Activated CD4-positive, alpha-beta T cell treated with anti-CD3 and anti-CD28 coated beads, Interleukin-2, amount 50 U/mL, for 48 hours (primary cell): ENCODE measurements around the gene CFP.

Experiments
- DNase-seq, 2 experiments: peaks; one replicate each; pipeline ENCODE4 v3.0.0-alpha.2; 2020

CFP gene

DNA sequence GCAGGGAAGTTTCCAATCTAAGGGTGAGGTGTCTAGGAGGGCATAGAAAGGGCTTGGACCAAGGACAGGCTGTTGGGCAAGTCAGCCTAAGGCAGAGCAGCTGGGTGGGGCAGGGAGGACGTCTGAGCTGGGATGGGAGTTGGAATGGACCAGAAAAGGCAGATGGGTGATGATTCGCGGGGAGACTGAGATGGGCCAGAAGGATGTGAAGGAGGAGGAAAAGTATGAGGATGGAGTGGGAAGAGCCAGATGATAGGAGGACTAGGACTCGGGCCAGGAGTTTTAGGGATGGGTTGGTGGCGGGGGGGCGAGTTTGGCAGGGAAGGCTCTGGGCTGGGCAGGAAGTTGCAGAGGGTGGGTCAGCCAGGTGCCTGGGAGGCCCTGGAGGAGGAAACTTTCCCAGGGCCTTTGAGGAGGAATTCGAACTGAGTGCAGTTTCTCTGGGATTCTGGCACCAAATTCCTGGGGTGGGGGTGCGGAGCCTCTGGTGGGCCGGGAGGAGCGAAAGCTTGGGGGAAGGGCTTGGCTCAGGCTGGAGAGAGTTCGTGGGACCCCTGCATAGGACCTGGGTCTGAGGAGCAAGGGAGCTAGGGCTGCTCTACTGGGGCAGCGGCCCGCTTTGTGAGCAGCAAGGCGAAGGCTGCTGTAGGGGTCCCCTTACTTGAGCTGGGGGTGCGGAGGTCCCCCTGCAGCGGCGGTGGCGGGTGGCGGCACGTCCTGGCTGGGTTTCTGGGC lies 56.2 kb downstream of the CFP start:
- no peak for DNase-seq
